GM12878 (cell line): Measurements from ENCODE around the gene CLDN5. TPM values are rescaled to one million over a fixed set of nuclear protein-coding genes. Genes with fewer than 3 reads are reported as not detected.

ENCODE experiments used
- ATAC-seq: fragments of 200-7000 bp; cut with Tn5 transposase; 3 replicates; pipeline ENCODE4 v1.9.1; 2020; ENCODE audit warnings: mild to moderate bottlenecking, moderate library complexity
- BruUV-seq: library from RNA; stranded (reverse); fragments of 400-500 nt; replicated peaks from 2 replicates; lab custom pipeline; 2021; lab: Mats Ljungman, UMichigan
- CTCF ChIA-PET: fragments of 300-600 bp; sonication (Branson Sonifier 250); formaldehyde crosslinking; extraction: SDS; loops from one replicate; lab custom pipeline; 2021; ENCODE audit warnings: inconsistent platforms; lab: Yijun Ruan, JAX
- POLR2A ChIA-PET: fragments of 350-600 bp; formaldehyde crosslinking; extraction: SDS; loops from one replicate; lab custom pipeline; 2021; ENCODE audit warnings: inconsistent platforms; lab: Charles Lee
- RAD21 ChIA-PET: fragments of 300-600 bp; sonication (Branson Sonifier 250); formaldehyde crosslinking; loops from one replicate; lab custom pipeline; 2023; ENCODE audit warnings: antibody characterized with exemption; ENCODE audit not compliant: unreplicated experiment; lab: Charles Lee
- SMC1A ChIA-PET: fragments of 300-600 bp; sonication (Branson Sonifier 250); formaldehyde crosslinking; loops from one replicate; lab custom pipeline; 2023; ENCODE audit not compliant: unreplicated experiment, uncharacterized antibody; lab: Charles Lee
- DNase-seq: peaks from one replicate; pipeline ENCODE4 v3.0.0-alpha.2; 2011; ENCODE audit warnings: low read depth, low spot score
- FAIRE-seq: peaks from 3 replicates; lab custom pipeline; 2011; peaks lifted over from hg19 to GRCh38; lab: Jason Lieb, UNC
- H2AFZ ChIP-seq: 2 replicates; pipeline ENCODE4 v1.6.0; 2011; ENCODE audit warnings: low read depth, low read length, control low read depth; ENCODE audit not compliant: control insufficient read depth
- H3K27ac ChIP-seq: 2 replicates; pipeline ENCODE4 v1.5.1; 2011; ENCODE audit warnings: control low read depth; ENCODE audit not compliant: control insufficient read depth, insufficient read depth
- H3K27me3 ChIP-seq, 2 experiments: replicated peaks in 1 of 2; 2 replicates each; pipeline versions ENCODE4 v1.6.0 to v1.6.1; 2011; ENCODE audit warnings: low read length in 1 of 2; ENCODE audit not compliant: control insufficient read depth in 2 of 2, insufficient read depth in 2 of 2
- H3K36me3 ChIP-seq, 2 experiments: 2 replicates each; pipeline ENCODE4 v1.5.1; 2011; ENCODE audit warnings: low read length in 1 of 2; ENCODE audit not compliant: control insufficient read depth in 2 of 2, insufficient read depth in 2 of 2
- H3K4me1 ChIP-seq: 2 replicates; pipeline ENCODE4 v1.6.1; 2011; ENCODE audit warnings: mild to moderate bottlenecking, low read length, moderate library complexity, mixed read lengths; ENCODE audit not compliant: control insufficient read depth, insufficient read depth
- H3K4me2 ChIP-seq: 2 replicates; pipeline ENCODE4 v1.6.0; 2011; ENCODE audit warnings: control low read depth; ENCODE audit not compliant: control insufficient read depth, insufficient read depth
- H3K4me3 ChIP-seq: fragments of 200-600 bp; sonication (generic); 2 replicates; pipeline ENCODE4 v1.5.1; 2016
- H3K79me2 ChIP-seq: 2 replicates; pipeline ENCODE4 v1.6.0; 2011; ENCODE audit warnings: low read length; ENCODE audit not compliant: control insufficient read depth, insufficient read depth
- H3K9ac ChIP-seq: 2 replicates; pipeline ENCODE4 v1.8.0; 2011; ENCODE audit warnings: low read length, control low read depth, mixed read lengths; ENCODE audit not compliant: control insufficient read depth, insufficient read depth
- H3K9me3 ChIP-seq: replicated peaks from 3 replicates; pipeline ENCODE4 v1.5.1; 2011; ENCODE audit warnings: mild to moderate bottlenecking, low read length; ENCODE audit not compliant: control insufficient read depth, insufficient read depth
- H4K20me1 ChIP-seq: 2 replicates; pipeline ENCODE4 v1.6.0; 2011; ENCODE audit not compliant: control insufficient read depth, insufficient read depth
- CBX3 ChIP-seq: fragments of 200-600 bp; sonication (generic); IDR thresholded peaks from 2 replicates; pipeline ENCODE4 v1.6.1; 2016; ENCODE audit warnings: low read depth, borderline replicate concordance
- CHD2 ChIP-seq: IDR thresholded peaks from 2 replicates; pipeline ENCODE4 v1.6.1; 2011; ENCODE audit warnings: low read depth, low read length, improper control_type of control experiment, borderline replicate concordance
- EZH2 ChIP-seq: IDR thresholded peaks from 2 replicates; pipeline ENCODE4 v1.6.1; 2012; ENCODE audit warnings: low read depth, mild to moderate bottlenecking, control low read depth, inconsistent platforms, low read length, borderline replicate concordance; ENCODE audit not compliant: control insufficient read depth
- GATAD2B ChIP-seq: fragments of 450-650 bp; conservative IDR thresholded peaks from 2 replicates; pipeline ENCODE4 v1.6.1; 2017; ENCODE audit warnings: low read depth, mild to moderate bottlenecking, moderate library complexity
- HDAC2 ChIP-seq: fragments of 200-600 bp; sonication (generic); IDR thresholded peaks from 2 replicates; pipeline ENCODE4 v1.6.1; 2017
- KLF5 ChIP-seq: fragments of 450-650 bp; IDR thresholded peaks from 2 replicates; pipeline ENCODE4 v1.6.1; 2014; ENCODE audit warnings: mild to moderate bottlenecking; ENCODE audit not compliant: partially characterized antibody
- POLR2A ChIP-seq: IDR thresholded peaks from 2 replicates; pipeline ENCODE4 v1.6.1; 2011; ENCODE audit warnings: low read depth, mild to moderate bottlenecking, low read length
- SIN3A ChIP-seq: IDR thresholded peaks from 2 replicates; pipeline ENCODE4 v1.6.1; 2012; ENCODE audit warnings: low read depth, low read length, improper control_type of control experiment
- SMC3 ChIP-seq: IDR thresholded peaks from 2 replicates; pipeline ENCODE4 v1.6.1; 2011; ENCODE audit warnings: low read length, improper control_type of control experiment, borderline replicate concordance
- SP1 ChIP-seq: IDR thresholded peaks from one replicate; pipeline ENCODE4 v1.6.1; 2011; ENCODE audit warnings: low read depth, low read length
- SRF ChIP-seq, 2 experiments: IDR thresholded peaks; 2 replicates each; pipeline ENCODE4 v1.6.1; 2011; ENCODE audit warnings: low read depth in 2 of 2, low read length in 2 of 2, mild to moderate bottlenecking in 1 of 2, moderate library complexity in 1 of 2
- TBL1XR1 ChIP-seq: IDR thresholded peaks from 2 replicates; pipeline ENCODE4 v1.6.1; 2012; ENCODE audit warnings: low read depth, low read length, improper control_type of control experiment
- ZNF207 ChIP-seq: fragments of 450-650 bp; IDR thresholded peaks from 2 replicates; pipeline ENCODE4 v1.6.1; 2014; ENCODE audit warnings: antibody characterized with exemption, mild to moderate bottlenecking, borderline replicate concordance
- WGBS: methylation state at CpG from one replicate; pipeline ENCODE4 v1.1.6; 2016; ENCODE audit warnings: low lambda C conversion rate; ENCODE audit not compliant: insufficient replicate concordance, insufficient coverage; ENCODE audit errors: missing lambda C conversion rate; 5-methylcytosine and 5-hydroxymethylcytosine counted together
- in situ Hi-C: fragments of 300-500 bp; cut with MboI; formaldehyde crosslinking; loops from 9 replicates; pipeline ENCODE4 v1.14.3; 2018; ENCODE audit warnings: mixed read lengths
- intact Hi-C: fragments of 100-400 bp; cut with micrococcal nuclease; formaldehyde crosslinking; loops from one replicate; pipeline ENCODE4 v1.14.2; 2022; ENCODE audit not compliant: unreplicated experiment
- polyA plus RNA-seq, 11 experiments: library from polyadenylated mRNA; depleted of rRNA in 4 of 11; unstranded in 6 of 11; stranded (reverse) in 5 of 11; fragments of >200 nt; fragmentation: Nextera tagmentation in 4 of 11; fragmentation: Illumina TruSeq in 1 of 11; extraction: Ambion mirVana in 4 of 11; extraction: Trizol in 1 of 11; gene quantifications; 1 replicate in 1 of 11; 2 replicates in 10 of 11; pipeline versions ENCODE4 v1.2.1 to v1.2.3, GENCODE V29; 2011 to 2016; ENCODE audit warnings: inconsistent platforms in 2 of 11, missing spikeins in 2 of 11, low read depth in 1 of 11
- total RNA-seq, 4 experiments: library from RNA; depleted of rRNA in 3 of 4; stranded (reverse); fragments of >200 nt in 3 of 4; fragmentation: Illumina TruSeq in 1 of 4; extraction: Trizol in 1 of 4; gene quantifications; 2 replicates each; pipeline versions ENCODE4 v1.2.1 to v1.2.3, GENCODE V29; 2013 to 2021
- TF ChIP-seq, protein P1 (sequence below): fragments of 450-650 bp; IDR thresholded peaks from 2 replicates; pipeline ENCODE4 v1.6.1; 2017; ENCODE audit warnings: mild to moderate bottlenecking, moderate library complexity
- TF ChIP-seq, protein P2 (sequence below): fragments of 450-650 bp; IDR thresholded peaks from 2 replicates; pipeline ENCODE4 v1.6.1; 2014; ENCODE audit warnings: mild to moderate bottlenecking
- TF ChIP-seq, protein P3 (sequence below): fragments of 450-650 bp; IDR thresholded peaks from 2 replicates; pipeline ENCODE4 v1.6.1; 2016; ENCODE audit warnings: mild to moderate bottlenecking
- TF ChIP-seq, protein P4 (sequence below): fragments of 450-650 bp; IDR thresholded peaks from 2 replicates; pipeline ENCODE4 v1.6.1; 2017; ENCODE audit warnings: antibody characterized with exemption, mild to moderate bottlenecking, moderate library complexity

CLDN5 gene
- total and polyA plus RNA-seq, 10 of the 15 experiments (the other 5 are each of a cell fraction or from before 2014, with no cell fraction given), result 0.15 TPM; not detected in 9

DNA sequence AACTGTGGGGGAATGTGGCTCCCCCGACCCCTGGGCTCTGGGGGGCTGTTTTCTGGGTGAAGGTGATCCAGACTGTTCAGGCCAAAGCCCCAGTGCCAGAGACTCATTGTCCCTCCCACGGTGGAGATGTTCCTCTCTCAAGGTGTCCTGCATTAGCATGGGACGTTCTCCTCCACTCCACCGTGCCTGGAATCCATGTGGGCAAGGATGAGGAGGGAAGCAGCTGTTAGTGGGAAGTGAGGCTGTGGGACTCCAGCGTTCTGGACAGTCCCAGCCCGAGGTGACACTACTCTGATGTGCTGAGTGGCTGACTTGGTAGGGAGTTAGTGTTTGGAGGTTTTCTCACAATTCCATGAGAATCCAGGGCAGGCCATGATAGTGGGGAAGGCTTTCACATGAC lies 31.4 kb upstream of the CLDN5 start:
- Histone ChIP-seq H4K20me1 (no peaks in the 10 kb centered on the region), H3K4me2 (no peak overlapping the region), H3K4me3 (no peak overlapping the region), H2AFZ (no peak overlapping the region), H3K79me2 (no peaks in the 10 kb centered on the region), H3K4me1 (no peaks in the 10 kb centered on the region), H3K36me3 (no peaks in the 10 kb centered on the region), H3K27ac (no peak overlapping the region), H3K9ac (no peak overlapping the region), H3K27me3 (no peaks in the 10 kb centered on the region; a peak in 1 of 4 replicates), H3K9me3 (no peaks in the 10 kb centered on the region; the same call in 2 of the 3 replicates)
- in situ Hi-C loops, result no loop called here
- DNase-seq (no peak), ATAC-seq (no peak), FAIRE-seq (no peak)
- intact Hi-C loops, result no loop called here
- WGBS, result 1% methylated on average over 6 of the region's 6 CpGs
- ChIA-PET POLR2A (interaction anchor here (0.6 kb wide), 1 partner anchor 1151 kb away, joined by 4 read pairs; no protein-coding TSS in a partner anchor), SMC1A (no interaction called here), RAD21 (no interaction called here), CTCF (no interaction called here)
- BruUV-seq, result no TSS peak
- TF ChIP-seq SIN3A (no peak), HDAC2 (no peak), SMC3 (no peak), KLF5 (no peak), SRF (IDR thresholded peaks at IDR 0.05; ENCODE audit: low read depth in 2 of 2, low read length in 2 of 2) (no peak), CBX3 (no peak), SP1 (no peak), GATAD2B (no peak), POLR2A (no peak), TBL1XR1 (no peak), CHD2 (no peak), ZNF207 (no peak), EZH2 (no peak)
- TF ChIP-seq, protein P1, sequence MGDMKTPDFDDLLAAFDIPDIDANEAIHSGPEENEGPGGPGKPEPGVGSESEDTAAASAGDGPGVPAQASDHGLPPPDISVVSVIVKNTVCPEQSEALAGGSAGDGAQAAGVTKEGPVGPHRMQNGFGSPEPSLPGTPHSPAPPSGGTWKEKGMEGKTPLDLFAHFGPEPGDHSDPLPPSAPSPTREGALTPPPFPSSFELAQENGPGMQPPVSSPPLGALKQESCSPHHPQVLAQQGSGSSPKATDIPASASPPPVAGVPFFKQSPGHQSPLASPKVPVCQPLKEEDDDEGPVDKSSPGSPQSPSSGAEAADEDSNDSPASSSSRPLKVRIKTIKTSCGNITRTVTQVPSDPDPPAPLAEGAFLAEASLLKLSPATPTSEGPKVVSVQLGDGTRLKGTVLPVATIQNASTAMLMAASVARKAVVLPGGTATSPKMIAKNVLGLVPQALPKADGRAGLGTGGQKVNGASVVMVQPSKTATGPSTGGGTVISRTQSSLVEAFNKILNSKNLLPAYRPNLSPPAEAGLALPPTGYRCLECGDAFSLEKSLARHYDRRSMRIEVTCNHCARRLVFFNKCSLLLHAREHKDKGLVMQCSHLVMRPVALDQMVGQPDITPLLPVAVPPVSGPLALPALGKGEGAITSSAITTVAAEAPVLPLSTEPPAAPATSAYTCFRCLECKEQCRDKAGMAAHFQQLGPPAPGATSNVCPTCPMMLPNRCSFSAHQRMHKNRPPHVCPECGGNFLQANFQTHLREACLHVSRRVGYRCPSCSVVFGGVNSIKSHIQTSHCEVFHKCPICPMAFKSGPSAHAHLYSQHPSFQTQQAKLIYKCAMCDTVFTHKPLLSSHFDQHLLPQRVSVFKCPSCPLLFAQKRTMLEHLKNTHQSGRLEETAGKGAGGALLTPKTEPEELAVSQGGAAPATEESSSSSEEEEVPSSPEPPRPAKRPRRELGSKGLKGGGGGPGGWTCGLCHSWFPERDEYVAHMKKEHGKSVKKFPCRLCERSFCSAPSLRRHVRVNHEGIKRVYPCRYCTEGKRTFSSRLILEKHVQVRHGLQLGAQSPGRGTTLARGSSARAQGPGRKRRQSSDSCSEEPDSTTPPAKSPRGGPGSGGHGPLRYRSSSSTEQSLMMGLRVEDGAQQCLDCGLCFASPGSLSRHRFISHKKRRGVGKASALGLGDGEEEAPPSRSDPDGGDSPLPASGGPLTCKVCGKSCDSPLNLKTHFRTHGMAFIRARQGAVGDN, result no peak
- TF ChIP-seq, protein P2, sequence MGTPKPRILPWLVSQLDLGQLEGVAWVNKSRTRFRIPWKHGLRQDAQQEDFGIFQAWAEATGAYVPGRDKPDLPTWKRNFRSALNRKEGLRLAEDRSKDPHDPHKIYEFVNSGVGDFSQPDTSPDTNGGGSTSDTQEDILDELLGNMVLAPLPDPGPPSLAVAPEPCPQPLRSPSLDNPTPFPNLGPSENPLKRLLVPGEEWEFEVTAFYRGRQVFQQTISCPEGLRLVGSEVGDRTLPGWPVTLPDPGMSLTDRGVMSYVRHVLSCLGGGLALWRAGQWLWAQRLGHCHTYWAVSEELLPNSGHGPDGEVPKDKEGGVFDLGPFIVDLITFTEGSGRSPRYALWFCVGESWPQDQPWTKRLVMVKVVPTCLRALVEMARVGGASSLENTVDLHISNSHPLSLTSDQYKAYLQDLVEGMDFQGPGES, result no peak
- TF ChIP-seq, protein P3, sequence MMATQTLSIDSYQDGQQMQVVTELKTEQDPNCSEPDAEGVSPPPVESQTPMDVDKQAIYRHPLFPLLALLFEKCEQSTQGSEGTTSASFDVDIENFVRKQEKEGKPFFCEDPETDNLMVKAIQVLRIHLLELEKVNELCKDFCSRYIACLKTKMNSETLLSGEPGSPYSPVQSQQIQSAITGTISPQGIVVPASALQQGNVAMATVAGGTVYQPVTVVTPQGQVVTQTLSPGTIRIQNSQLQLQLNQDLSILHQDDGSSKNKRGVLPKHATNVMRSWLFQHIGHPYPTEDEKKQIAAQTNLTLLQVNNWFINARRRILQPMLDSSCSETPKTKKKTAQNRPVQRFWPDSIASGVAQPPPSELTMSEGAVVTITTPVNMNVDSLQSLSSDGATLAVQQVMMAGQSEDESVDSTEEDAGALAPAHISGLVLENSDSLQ, result no peak
- TF ChIP-seq, protein P4, sequence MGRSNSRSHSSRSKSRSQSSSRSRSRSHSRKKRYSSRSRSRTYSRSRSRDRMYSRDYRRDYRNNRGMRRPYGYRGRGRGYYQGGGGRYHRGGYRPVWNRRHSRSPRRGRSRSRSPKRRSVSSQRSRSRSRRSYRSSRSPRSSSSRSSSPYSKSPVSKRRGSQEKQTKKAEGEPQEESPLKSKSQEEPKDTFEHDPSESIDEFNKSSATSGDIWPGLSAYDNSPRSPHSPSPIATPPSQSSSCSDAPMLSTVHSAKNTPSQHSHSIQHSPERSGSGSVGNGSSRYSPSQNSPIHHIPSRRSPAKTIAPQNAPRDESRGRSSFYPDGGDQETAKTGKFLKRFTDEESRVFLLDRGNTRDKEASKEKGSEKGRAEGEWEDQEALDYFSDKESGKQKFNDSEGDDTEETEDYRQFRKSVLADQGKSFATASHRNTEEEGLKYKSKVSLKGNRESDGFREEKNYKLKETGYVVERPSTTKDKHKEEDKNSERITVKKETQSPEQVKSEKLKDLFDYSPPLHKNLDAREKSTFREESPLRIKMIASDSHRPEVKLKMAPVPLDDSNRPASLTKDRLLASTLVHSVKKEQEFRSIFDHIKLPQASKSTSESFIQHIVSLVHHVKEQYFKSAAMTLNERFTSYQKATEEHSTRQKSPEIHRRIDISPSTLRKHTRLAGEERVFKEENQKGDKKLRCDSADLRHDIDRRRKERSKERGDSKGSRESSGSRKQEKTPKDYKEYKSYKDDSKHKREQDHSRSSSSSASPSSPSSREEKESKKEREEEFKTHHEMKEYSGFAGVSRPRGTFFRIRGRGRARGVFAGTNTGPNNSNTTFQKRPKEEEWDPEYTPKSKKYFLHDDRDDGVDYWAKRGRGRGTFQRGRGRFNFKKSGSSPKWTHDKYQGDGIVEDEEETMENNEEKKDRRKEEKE, result no peak
